GM12878 (cell line): ENCODE results near the gene JHY. TPM values are rescaled to one million over a fixed set of nuclear protein-coding genes. Genes with fewer than 3 reads are reported as not detected.

Experiments used
- ATAC-seq: fragments of 200-7000 bp; cut with Tn5 transposase; 3 replicates; pipeline ENCODE4 v1.9.1; 2020; ENCODE audit warnings: mild to moderate bottlenecking, moderate library complexity
- BruUV-seq: library from RNA; stranded (reverse); fragments of 400-500 nt; replicated peaks from 2 replicates; lab custom pipeline; 2021; lab: Mats Ljungman, UMichigan
- CTCF ChIA-PET: fragments of 300-600 bp; sonication (Branson Sonifier 250); formaldehyde crosslinking; extraction: SDS; loops from one replicate; lab custom pipeline; 2021; ENCODE audit warnings: inconsistent platforms; lab: Yijun Ruan, JAX
- POLR2A ChIA-PET: fragments of 350-600 bp; formaldehyde crosslinking; extraction: SDS; loops from one replicate; lab custom pipeline; 2021; ENCODE audit warnings: inconsistent platforms; lab: Charles Lee
- RAD21 ChIA-PET: fragments of 300-600 bp; sonication (Branson Sonifier 250); formaldehyde crosslinking; loops from one replicate; lab custom pipeline; 2023; ENCODE audit warnings: antibody characterized with exemption; ENCODE audit not compliant: unreplicated experiment; lab: Charles Lee
- SMC1A ChIA-PET: fragments of 300-600 bp; sonication (Branson Sonifier 250); formaldehyde crosslinking; loops from one replicate; lab custom pipeline; 2023; ENCODE audit not compliant: unreplicated experiment, uncharacterized antibody; lab: Charles Lee
- DNase-seq: peaks from one replicate; pipeline ENCODE4 v3.0.0-alpha.2; 2011; ENCODE audit warnings: low read depth, low spot score
- FAIRE-seq: peaks from 3 replicates; lab custom pipeline; 2011; peaks lifted over from hg19 to GRCh38; lab: Jason Lieb, UNC
- H2AFZ ChIP-seq: 2 replicates; pipeline ENCODE4 v1.6.0; 2011; ENCODE audit warnings: low read depth, low read length, control low read depth; ENCODE audit not compliant: control insufficient read depth
- H3K27ac ChIP-seq: 2 replicates; pipeline ENCODE4 v1.5.1; 2011; ENCODE audit warnings: control low read depth; ENCODE audit not compliant: control insufficient read depth, insufficient read depth
- H3K27me3 ChIP-seq, 2 experiments: replicated peaks in 1 of 2; 2 replicates each; pipeline versions ENCODE4 v1.6.0 to v1.6.1; 2011; ENCODE audit warnings: low read length in 1 of 2; ENCODE audit not compliant: control insufficient read depth in 2 of 2, insufficient read depth in 2 of 2
- H3K36me3 ChIP-seq, 2 experiments: 2 replicates each; pipeline ENCODE4 v1.5.1; 2011; ENCODE audit warnings: low read length in 1 of 2; ENCODE audit not compliant: control insufficient read depth in 2 of 2, insufficient read depth in 2 of 2
- H3K4me1 ChIP-seq: 2 replicates; pipeline ENCODE4 v1.6.1; 2011; ENCODE audit warnings: mild to moderate bottlenecking, low read length, moderate library complexity, mixed read lengths; ENCODE audit not compliant: control insufficient read depth, insufficient read depth
- H3K4me2 ChIP-seq: 2 replicates; pipeline ENCODE4 v1.6.0; 2011; ENCODE audit warnings: control low read depth; ENCODE audit not compliant: control insufficient read depth, insufficient read depth
- H3K4me3 ChIP-seq: fragments of 200-600 bp; sonication (generic); 2 replicates; pipeline ENCODE4 v1.5.1; 2016
- H3K79me2 ChIP-seq: 2 replicates; pipeline ENCODE4 v1.6.0; 2011; ENCODE audit warnings: low read length; ENCODE audit not compliant: control insufficient read depth, insufficient read depth
- H3K9ac ChIP-seq: 2 replicates; pipeline ENCODE4 v1.8.0; 2011; ENCODE audit warnings: low read length, control low read depth, mixed read lengths; ENCODE audit not compliant: control insufficient read depth, insufficient read depth
- H3K9me3 ChIP-seq: replicated peaks from 3 replicates; pipeline ENCODE4 v1.5.1; 2011; ENCODE audit warnings: mild to moderate bottlenecking, low read length; ENCODE audit not compliant: control insufficient read depth, insufficient read depth
- H4K20me1 ChIP-seq: 2 replicates; pipeline ENCODE4 v1.6.0; 2011; ENCODE audit not compliant: control insufficient read depth, insufficient read depth
- BHLHE40 ChIP-seq, 2 experiments: fragments of 450-650 bp in 1 of 2; IDR thresholded peaks; 2 replicates each; pipeline ENCODE4 v1.6.1; 2011 to 2017; ENCODE audit warnings: low read depth in 2 of 2, borderline replicate concordance in 1 of 2, improper control_type of control experiment in 1 of 2, low read length in 1 of 2, mild to moderate bottlenecking in 1 of 2
- CREB1 ChIP-seq: IDR thresholded peaks from 2 replicates; pipeline ENCODE4 v1.6.1; 2012; ENCODE audit warnings: low read depth, mild to moderate bottlenecking, inconsistent platforms
- E2F8 ChIP-seq: fragments of 450-650 bp; IDR thresholded peaks from 2 replicates; pipeline ENCODE4 v1.6.1; 2018; ENCODE audit warnings: mild to moderate bottlenecking, low read depth, moderate library complexity; ENCODE audit not compliant: partially characterized antibody
- ETV6 ChIP-seq, 2 experiments: fragments of 450-650 bp in 1 of 2; IDR thresholded peaks in 1 of 2; conservative IDR thresholded peaks in 1 of 2; 2 replicates each; pipeline ENCODE4 v1.6.1; 2014; ENCODE audit warnings: antibody characterized with exemption in 1 of 2, borderline replicate concordance in 1 of 2, low read depth in 1 of 2, mild to moderate bottlenecking in 1 of 2, moderate library complexity in 1 of 2
- EZH2 ChIP-seq: IDR thresholded peaks from 2 replicates; pipeline ENCODE4 v1.6.1; 2012; ENCODE audit warnings: low read depth, mild to moderate bottlenecking, control low read depth, inconsistent platforms, low read length, borderline replicate concordance; ENCODE audit not compliant: control insufficient read depth
- HDAC2 ChIP-seq: fragments of 200-600 bp; sonication (generic); IDR thresholded peaks from 2 replicates; pipeline ENCODE4 v1.6.1; 2017
- HDAC6 ChIP-seq: fragments of 200-600 bp; sonication (generic); IDR thresholded peaks from one replicate; pipeline ENCODE4 v1.8.0; 2017; ENCODE audit warnings: antibody characterized with exemption; ENCODE audit not compliant: unreplicated experiment
- IKZF2 ChIP-seq, 2 experiments: fragments of 450-650 bp; IDR thresholded peaks; 2 replicates each; pipeline ENCODE4 v1.6.1; 2017; ENCODE audit warnings: mild to moderate bottlenecking in 2 of 2, moderate library complexity in 2 of 2
- IRF4 ChIP-seq: IDR thresholded peaks from 2 replicates; pipeline ENCODE4 v1.6.1; 2011; ENCODE audit warnings: low read depth, low read length
- IRF5 ChIP-seq: fragments of 450-650 bp; IDR thresholded peaks from 2 replicates; pipeline ENCODE4 v1.6.1; 2017; ENCODE audit warnings: borderline replicate concordance
- MTA3 ChIP-seq: IDR thresholded peaks from 2 replicates; pipeline ENCODE4 v1.6.1; 2012; ENCODE audit warnings: low read length, inconsistent platforms, borderline replicate concordance
- NFXL1 ChIP-seq: fragments of 450-650 bp; IDR thresholded peaks from 2 replicates; pipeline ENCODE4 v1.6.1; 2017; ENCODE audit warnings: antibody characterized with exemption, mild to moderate bottlenecking, borderline replicate concordance
- PAX5 ChIP-seq: IDR thresholded peaks from 2 replicates; pipeline ENCODE4 v1.6.1; 2011; ENCODE audit warnings: low read depth, low read length, borderline replicate concordance
- RAD51 ChIP-seq: fragments of 450-650 bp; IDR thresholded peaks from 2 replicates; pipeline ENCODE4 v1.6.1; 2016; ENCODE audit warnings: moderate library complexity, mild to moderate bottlenecking, inconsistent platforms
- RB1 ChIP-seq: fragments of 450-650 bp; formaldehyde crosslinking; IDR thresholded peaks from 2 replicates; pipeline ENCODE4 v1.6.1; 2017; ENCODE audit warnings: mild to moderate bottlenecking, borderline replicate concordance
- SIX5 ChIP-seq: IDR thresholded peaks from 2 replicates; pipeline ENCODE4 v1.6.1; 2011; ENCODE audit warnings: mild to moderate bottlenecking, low read depth, low read length, moderate library complexity; ENCODE audit not compliant: severe bottlenecking
- SMAD1 ChIP-seq: fragments of 450-650 bp; IDR thresholded peaks from 2 replicates; pipeline ENCODE4 v1.6.1; 2018; ENCODE audit warnings: mild to moderate bottlenecking, low read depth; ENCODE audit not compliant: partially characterized antibody
- SMARCA5 ChIP-seq: fragments of 450-650 bp; IDR thresholded peaks from 2 replicates; pipeline ENCODE4 v1.6.1; 2017; ENCODE audit warnings: mild to moderate bottlenecking
- STAT1 ChIP-seq: fragments of 450-650 bp; conservative IDR thresholded peaks from 2 replicates; pipeline ENCODE4 v1.6.1; 2014; ENCODE audit warnings: antibody characterized with exemption, mild to moderate bottlenecking
- WRNIP1 ChIP-seq: IDR thresholded peaks from 2 replicates; pipeline ENCODE4 v1.6.1; 2011; ENCODE audit warnings: low read depth, low read length, improper control_type of control experiment, borderline replicate concordance
- WGBS: methylation state at CpG from one replicate; pipeline ENCODE4 v1.1.6; 2016; ENCODE audit warnings: low lambda C conversion rate; ENCODE audit not compliant: insufficient replicate concordance, insufficient coverage; ENCODE audit errors: missing lambda C conversion rate; 5-methylcytosine and 5-hydroxymethylcytosine counted together
- in situ Hi-C: fragments of 300-500 bp; cut with MboI; formaldehyde crosslinking; loops from 9 replicates; pipeline ENCODE4 v1.14.3; 2018; ENCODE audit warnings: mixed read lengths
- intact Hi-C: fragments of 100-400 bp; cut with micrococcal nuclease; formaldehyde crosslinking; loops from one replicate; pipeline ENCODE4 v1.14.2; 2022; ENCODE audit not compliant: unreplicated experiment
- polyA plus RNA-seq, 11 experiments: library from polyadenylated mRNA; depleted of rRNA in 4 of 11; unstranded in 6 of 11; stranded (reverse) in 5 of 11; fragments of >200 nt; fragmentation: Nextera tagmentation in 4 of 11; fragmentation: Illumina TruSeq in 1 of 11; extraction: Ambion mirVana in 4 of 11; extraction: Trizol in 1 of 11; gene quantifications; 1 replicate in 1 of 11; 2 replicates in 10 of 11; pipeline versions ENCODE4 v1.2.1 to v1.2.3, GENCODE V29; 2011 to 2016; ENCODE audit warnings: inconsistent platforms in 2 of 11, missing spikeins in 2 of 11, low read depth in 1 of 11
- total RNA-seq, 4 experiments: library from RNA; depleted of rRNA in 3 of 4; stranded (reverse); fragments of >200 nt in 3 of 4; fragmentation: Illumina TruSeq in 1 of 4; extraction: Trizol in 1 of 4; gene quantifications; 2 replicates each; pipeline versions ENCODE4 v1.2.1 to v1.2.3, GENCODE V29; 2013 to 2021

Gene JHY
- total and polyA plus RNA-seq, 10 of the 15 experiments (the other 5 are each of a cell fraction or from before 2014, with no cell fraction given): 0.90 to 7.1 (median 5.5) TPM

- TF ChIP-seq SMAD1 (no peak), STAT1 (no peak)
Observed at GRCh38 chr11:122937983-122938382, 55.4 kb downstream of the JHY start (continued).

- ChIA-PET CTCF (no interaction called here), SMC1A (interaction anchor here (0.8 kb wide), 1 partner anchor 12 kb away, joined by 3 read pairs; no protein-coding TSS in a partner anchor), RAD21 (no interaction called here), POLR2A (no interaction called here)
- in situ Hi-C loops: no loop called here
- no peak overlapping the region for H3K4me3 ChIP-seq
- no peak overlapping the region for H3K4me2 ChIP-seq
- whole genome bisulfite sequencing: 96% methylated on average over 2 of the region's 2 CpGs
- ATAC-seq (no peak), FAIRE-seq (no peak), DNase-seq (no peak)
- no peaks in the 10 kb centered on the region for H3K36me3 ChIP-seq
- BruUV-seq: no TSS peak
- H3K79me2 ChIP-seq: no peaks in the 10 kb centered on the region
- H4K20me1 ChIP-seq: no peaks in the 10 kb centered on the region
- H3K27ac ChIP-seq: no peak overlapping the region
- TF ChIP-seq NFXL1: no peak
- no peak for TF ChIP-seq E2F8
- no peak for TF ChIP-seq WRNIP1
- TF ChIP-seq RAD51: no peak
- TF ChIP-seq RB1: no peak
- TF ChIP-seq IRF4: no peak
- no peak for TF ChIP-seq SIX5
- no peak for TF ChIP-seq ETV6 (conservative IDR thresholded peaks at IDR 0.05 in 1 of 2, IDR thresholded peaks at IDR 0.05 in 1 of 2; ENCODE audit: borderline replicate concordance in 1 of 2, low read depth in 1 of 2)
- no peak for TF ChIP-seq MTA3
- no peak for TF ChIP-seq PAX5
- no peak for TF ChIP-seq EZH2
- TF ChIP-seq BHLHE40 (IDR thresholded peaks at IDR 0.05; ENCODE audit: borderline replicate concordance in 1 of 2, low read depth in 2 of 2, low read length in 1 of 2): no peak
- no peak for TF ChIP-seq CREB1
- no peak for TF ChIP-seq IRF5
- TF ChIP-seq HDAC6: no peak
- no peak for TF ChIP-seq SMARCA5
- TF ChIP-seq HDAC2: no peak
- no peak for TF ChIP-seq IKZF2 (IDR thresholded peaks at IDR 0.05)
- H3K4me1 ChIP-seq: no peaks in the 10 kb centered on the region
- no peaks in the 10 kb centered on the region for H3K9me3 ChIP-seq
- intact Hi-C loops: no loop called here
- no peak overlapping the region for H2AFZ ChIP-seq
- no peaks in the 10 kb centered on the region for H3K27me3 ChIP-seq
- no peak overlapping the region for H3K9ac ChIP-seq
Observed at GRCh38 chr11:122938557-122938956, 56.0 kb downstream of the JHY start.
